ENCODE measurements around the gene PDHX.

GRCh38 chr11:34960277-34960676, 43.9 kb downstream of the PDHX start:
- no peak for TF ChIP-seq CTCF (IDR thresholded peaks at IDR 0.05; ENCODE audit: low read depth, low read length, missing input control)
- TF ChIP-seq YY1 (IDR thresholded peaks at IDR 0.05), result no peak
- TF ChIP-seq, protein P1, sequence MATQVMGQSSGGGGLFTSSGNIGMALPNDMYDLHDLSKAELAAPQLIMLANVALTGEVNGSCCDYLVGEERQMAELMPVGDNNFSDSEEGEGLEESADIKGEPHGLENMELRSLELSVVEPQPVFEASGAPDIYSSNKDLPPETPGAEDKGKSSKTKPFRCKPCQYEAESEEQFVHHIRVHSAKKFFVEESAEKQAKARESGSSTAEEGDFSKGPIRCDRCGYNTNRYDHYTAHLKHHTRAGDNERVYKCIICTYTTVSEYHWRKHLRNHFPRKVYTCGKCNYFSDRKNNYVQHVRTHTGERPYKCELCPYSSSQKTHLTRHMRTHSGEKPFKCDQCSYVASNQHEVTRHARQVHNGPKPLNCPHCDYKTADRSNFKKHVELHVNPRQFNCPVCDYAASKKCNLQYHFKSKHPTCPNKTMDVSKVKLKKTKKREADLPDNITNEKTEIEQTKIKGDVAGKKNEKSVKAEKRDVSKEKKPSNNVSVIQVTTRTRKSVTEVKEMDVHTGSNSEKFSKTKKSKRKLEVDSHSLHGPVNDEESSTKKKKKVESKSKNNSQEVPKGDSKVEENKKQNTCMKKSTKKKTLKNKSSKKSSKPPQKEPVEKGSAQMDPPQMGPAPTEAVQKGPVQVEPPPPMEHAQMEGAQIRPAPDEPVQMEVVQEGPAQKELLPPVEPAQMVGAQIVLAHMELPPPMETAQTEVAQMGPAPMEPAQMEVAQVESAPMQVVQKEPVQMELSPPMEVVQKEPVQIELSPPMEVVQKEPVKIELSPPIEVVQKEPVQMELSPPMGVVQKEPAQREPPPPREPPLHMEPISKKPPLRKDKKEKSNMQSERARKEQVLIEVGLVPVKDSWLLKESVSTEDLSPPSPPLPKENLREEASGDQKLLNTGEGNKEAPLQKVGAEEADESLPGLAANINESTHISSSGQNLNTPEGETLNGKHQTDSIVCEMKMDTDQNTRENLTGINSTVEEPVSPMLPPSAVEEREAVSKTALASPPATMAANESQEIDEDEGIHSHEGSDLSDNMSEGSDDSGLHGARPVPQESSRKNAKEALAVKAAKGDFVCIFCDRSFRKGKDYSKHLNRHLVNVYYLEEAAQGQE (IDR thresholded peaks at IDR 0.05), result no peak
- TF ChIP-seq JUND (IDR thresholded peaks at IDR 0.05), result no peak
- TF ChIP-seq ZBTB33 (IDR thresholded peaks at IDR 0.05), result no peak
- no peak for TF ChIP-seq EGR1 (IDR thresholded peaks at IDR 0.05; ENCODE audit: low read depth in 2 of 2)
- no peak for TF ChIP-seq SP1 (IDR thresholded peaks at IDR 0.05)
- no peak for TF ChIP-seq RXRA (IDR thresholded peaks at IDR 0.05)
- no peak for TF ChIP-seq HNF4A (conservative IDR thresholded peaks at IDR 0.05)
- TF ChIP-seq, protein P2, sequence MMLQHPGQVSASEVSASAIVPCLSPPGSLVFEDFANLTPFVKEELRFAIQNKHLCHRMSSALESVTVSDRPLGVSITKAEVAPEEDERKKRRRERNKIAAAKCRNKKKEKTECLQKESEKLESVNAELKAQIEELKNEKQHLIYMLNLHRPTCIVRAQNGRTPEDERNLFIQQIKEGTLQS (IDR thresholded peaks at IDR 0.05), result no peak
- TF ChIP-seq MAX (IDR thresholded peaks at IDR 0.05), result no peak
